HepG2 (cell line): ENCODE data around the gene GNG4. TPM values are rescaled to one million over a fixed set of nuclear protein-coding genes. Genes with fewer than 3 reads are reported as not detected.

ENCODE experiments used
- AGO2 ChIP-seq: fragments of 200-400 bp; formaldehyde crosslinking; optimal IDR thresholded peaks from 2 replicates; pipeline ENCODE3; 2017; ENCODE audit warnings: mild to moderate bottlenecking, low read depth, low read length, moderate library complexity
- AHDC1 ChIP-seq: sonication (generic); formaldehyde crosslinking; IDR thresholded peaks from 2 replicates; pipeline ENCODE4 v1.5.1; 2020; ENCODE audit warnings: mild to moderate bottlenecking, missing genetic modification reagents, borderline replicate concordance
- ATRX ChIP-seq: sonication (generic); formaldehyde crosslinking; IDR thresholded peaks from 2 replicates; pipeline ENCODE4 v1.4.0; 2020; ENCODE audit warnings: missing genetic modification reagents, borderline replicate concordance
- CREB1 ChIP-seq, 2 experiments: fragments of 450-650 bp in 1 of 2; IDR thresholded peaks; 2 replicates each; pipeline ENCODE4 v1.6.1; 2016 to 2017; ENCODE audit warnings: control low read depth in 1 of 2, mild to moderate bottlenecking in 1 of 2, missing compliant biosample characterization in 1 of 2, missing genetic modification characterization in 1 of 2
- EHMT2 ChIP-seq: fragments of 200-600 bp; sonication (generic); IDR thresholded peaks from 2 replicates; pipeline ENCODE4 v1.7.0; 2017; ENCODE audit warnings: antibody characterized with exemption, low read depth, low read length, borderline replicate concordance
- ELF4 ChIP-seq: sonication (generic); formaldehyde crosslinking; IDR thresholded peaks from 2 replicates; pipeline ENCODE4 v1.5.0; 2020; ENCODE audit warnings: missing genetic modification reagents, mild to moderate bottlenecking, moderate library complexity, borderline replicate concordance
- HDAC2 ChIP-seq: sonication (generic); formaldehyde crosslinking; IDR thresholded peaks from 2 replicates; pipeline ENCODE4 v1.4.0; 2020; ENCODE audit warnings: missing genetic modification reagents
- KLF16 ChIP-seq, 2 experiments: sonication (generic) in 1 of 2; formaldehyde crosslinking in 1 of 2; IDR thresholded peaks; 2 replicates each; pipeline versions ENCODE4 v1.6.1 to v1.8.0; 2016 to 2023; ENCODE audit warnings: missing genetic modification reagents in 2 of 2, missing compliant biosample characterization in 1 of 2
- NFATC3 ChIP-seq: sonication (generic); formaldehyde crosslinking; IDR thresholded peaks from 2 replicates; pipeline ENCODE4 v1.5.1; 2020; ENCODE audit warnings: mild to moderate bottlenecking, missing genetic modification reagents
- RAD21 ChIP-seq: fragments of 450-650 bp; formaldehyde crosslinking; IDR thresholded peaks from 2 replicates; pipeline ENCODE4 v1.5.0; 2020; ENCODE audit warnings: mild to moderate bottlenecking
- SAP130 ChIP-seq: IDR thresholded peaks from 2 replicates; pipeline ENCODE4 v1.6.1; 2016; ENCODE audit warnings: low read depth
- SSRP1 ChIP-seq: IDR thresholded peaks from 2 replicates; pipeline ENCODE4 v1.6.1; 2016; ENCODE audit warnings: control low read depth
- TCF7 ChIP-seq: sonication (generic); IDR thresholded peaks from 2 replicates; pipeline ENCODE4 v1.6.1; 2016; ENCODE audit warnings: antibody characterized with exemption, low read depth
- ZBTB44 ChIP-seq: sonication (generic); formaldehyde crosslinking; IDR thresholded peaks from 2 replicates; pipeline ENCODE4 v1.4.0; 2020; ENCODE audit warnings: missing genetic modification reagents
- ZNF674 ChIP-seq: sonication (generic); formaldehyde crosslinking; IDR thresholded peaks from 2 replicates; pipeline ENCODE4 v1.5.0; 2020; ENCODE audit warnings: low read depth, mild to moderate bottlenecking, missing genetic modification reagents
- ZNF747 ChIP-seq: sonication (generic); formaldehyde crosslinking; IDR thresholded peaks from 2 replicates; pipeline ENCODE4 v1.8.1; 2023; ENCODE audit warnings: missing genetic modification reagents, mild to moderate bottlenecking, borderline replicate concordance
- ZNF772 ChIP-seq: sonication (generic); formaldehyde crosslinking; IDR thresholded peaks from 2 replicates; pipeline ENCODE4 v1.5.0; 2020; ENCODE audit warnings: mild to moderate bottlenecking, missing genetic modification reagents
- ZNF850 ChIP-seq: sonication (generic); formaldehyde crosslinking; conservative IDR thresholded peaks from 2 replicates; pipeline ENCODE4 v1.9.0; 2021; ENCODE audit warnings: mild to moderate bottlenecking, missing genetic modification reagents
- polyA plus RNA-seq, 8 experiments: library from polyadenylated mRNA; depleted of rRNA in 3 of 8; stranded (reverse) in 7 of 8; unstranded in 1 of 8; fragments of >200 nt; fragmentation: Illumina TruSeq in 4 of 8; extraction: Trizol in 4 of 8; gene quantifications; 2 replicates each; pipeline versions ENCODE4 v1.2.1 to v1.2.3, GENCODE V29; 2011 to 2016; ENCODE audit warnings: low read depth in 4 of 8, missing spikeins in 1 of 8, mixed read lengths in 1 of 8; ENCODE audit not compliant: insufficient read depth in 1 of 8
- total RNA-seq, 5 experiments: library from RNA; depleted of rRNA; stranded (reverse); fragments of >200 nt; fragmentation: Illumina TruSeq; extraction: Trizol; gene quantifications; 2 replicates each; pipeline ENCODE4 v1.2.3, GENCODE V29; 2016; ENCODE audit warnings: low read depth in 1 of 5
- TF ChIP-seq, protein P1 (sequence below): sonication (generic); formaldehyde crosslinking; IDR thresholded peaks from 2 replicates; pipeline ENCODE4 v1.4.0; 2020; ENCODE audit warnings: missing genetic modification reagents, borderline replicate concordance

The GNG4 gene
- total and polyA plus RNA-seq, 2 of the 13 experiments (the other 11 are each of a cell fraction or from before 2014, with no cell fraction given): 27.1 to 69.5 TPM

- TF ChIP-seq AHDC1: peak; percentile 37; the same call in 1 of the 2 replicates
- TF ChIP-seq ZNF747 (CRISPR knock-in tag): peak; percentile 40; the same call in 1 of the 2 replicates
- 0 out of 2 replicates have a peak, but pooled peaks have one; percentile 16 for TF ChIP-seq NFATC3
- no peak for TF ChIP-seq ATRX (CRISPR knock-in tag)
- no peak for TF ChIP-seq SSRP1 (CRISPR knock-in tag)
- TF ChIP-seq, protein P1, sequence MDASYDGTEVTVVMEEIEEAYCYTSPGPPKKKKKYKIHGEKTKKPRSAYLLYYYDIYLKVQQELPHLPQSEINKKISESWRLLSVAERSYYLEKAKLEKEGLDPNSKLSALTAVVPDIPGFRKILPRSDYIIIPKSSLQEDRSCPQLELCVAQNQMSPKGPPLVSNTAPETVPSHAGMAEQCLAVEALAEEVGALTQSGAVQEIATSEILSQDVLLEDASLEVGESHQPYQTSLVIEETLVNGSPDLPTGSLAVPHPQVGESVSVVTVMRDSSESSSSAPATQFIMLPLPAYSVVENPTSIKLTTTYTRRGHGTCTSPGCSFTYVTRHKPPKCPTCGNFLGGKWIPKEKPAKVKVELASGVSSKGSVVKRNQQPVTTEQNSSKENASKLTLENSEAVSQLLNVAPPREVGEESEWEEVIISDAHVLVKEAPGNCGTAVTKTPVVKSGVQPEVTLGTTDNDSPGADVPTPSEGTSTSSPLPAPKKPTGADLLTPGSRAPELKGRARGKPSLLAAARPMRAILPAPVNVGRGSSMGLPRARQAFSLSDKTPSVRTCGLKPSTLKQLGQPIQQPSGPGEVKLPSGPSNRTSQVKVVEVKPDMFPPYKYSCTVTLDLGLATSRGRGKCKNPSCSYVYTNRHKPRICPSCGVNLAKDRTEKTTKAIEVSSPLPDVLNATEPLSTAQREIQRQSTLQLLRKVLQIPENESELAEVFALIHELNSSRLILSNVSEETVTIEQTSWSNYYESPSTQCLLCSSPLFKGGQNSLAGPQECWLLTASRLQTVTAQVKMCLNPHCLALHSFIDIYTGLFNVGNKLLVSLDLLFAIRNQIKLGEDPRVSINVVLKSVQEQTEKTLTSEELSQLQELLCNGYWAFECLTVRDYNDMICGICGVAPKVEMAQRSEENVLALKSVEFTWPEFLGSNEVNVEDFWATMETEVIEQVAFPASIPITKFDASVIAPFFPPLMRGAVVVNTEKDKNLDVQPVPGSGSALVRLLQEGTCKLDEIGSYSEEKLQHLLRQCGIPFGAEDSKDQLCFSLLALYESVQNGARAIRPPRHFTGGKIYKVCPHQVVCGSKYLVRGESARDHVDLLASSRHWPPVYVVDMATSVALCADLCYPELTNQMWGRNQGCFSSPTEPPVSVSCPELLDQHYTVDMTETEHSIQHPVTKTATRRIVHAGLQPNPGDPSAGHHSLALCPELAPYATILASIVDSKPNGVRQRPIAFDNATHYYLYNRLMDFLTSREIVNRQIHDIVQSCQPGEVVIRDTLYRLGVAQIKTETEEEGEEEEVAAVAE (CRISPR knock-in tag): 0 out of 2 replicates have a peak, but pooled peaks have one; percentile 26
- 0 out of 2 replicates have a peak, but pooled peaks have one; percentile 63 for TF ChIP-seq ZNF850 (CRISPR knock-in tag)
- peak; percentile 32 for TF ChIP-seq AGO2
- TF ChIP-seq SAP130: peak; percentile 87
- 0 out of 2 replicates have a peak, but pooled peaks have one; percentile 68 for TF ChIP-seq EHMT2
- TF ChIP-seq KLF16 (CRISPR knock-in tag; IDR thresholded peaks at IDR 0.05): peak in 1 of 2 experiments; percentile 63; a peak in 1 of 4 replicates
- no peak for TF ChIP-seq ZBTB44
- no peak for TF ChIP-seq CREB1 (IDR thresholded peaks at IDR 0.05)
- no peak for TF ChIP-seq CREB1 (CRISPR knock-in tag; IDR thresholded peaks at IDR 0.05)
- no peak for TF ChIP-seq RAD21
- TF ChIP-seq ZNF772 (CRISPR knock-in tag): peak; percentile 58
- TF ChIP-seq ZNF674 (CRISPR knock-in tag): 0 out of 2 replicates have a peak, but pooled peaks have one; percentile 88
- 0 out of 2 replicates have a peak, but pooled peaks have one; percentile 17 for TF ChIP-seq HDAC2
- 0 out of 2 replicates have a peak, but pooled peaks have one; percentile 36 for TF ChIP-seq ELF4 (CRISPR knock-in tag)
- no peak for TF ChIP-seq TCF7
Observed at GRCh38 chr1:235648954-235649367, 623 bp downstream of the GNG4 start (continued).
